Trophoblast cell (in vitro differentiated cells and primary cell): ENCODE results near the gene ITSN2.

ENCODE experiments used
- DNase-seq, 2 donors: peaks; one replicate each; pipeline ENCODE4 v3.0.0-alpha.2; 2016
- H2AFZ ChIP-seq: 2 replicates; pipeline ENCODE4 v1.6.1; 2013; ENCODE audit warnings: low read length, moderate library complexity, mild to moderate bottlenecking; ENCODE audit not compliant: insufficient read depth, poor library complexity
- H2AK5ac ChIP-seq: 2 replicates; pipeline ENCODE4 v1.6.1; 2013; ENCODE audit warnings: mild to moderate bottlenecking, low read length
- H2BK120ac ChIP-seq: 2 replicates; pipeline ENCODE4 v1.6.1; 2013; ENCODE audit warnings: low read length, mild to moderate bottlenecking, moderate library complexity; ENCODE audit not compliant: insufficient read depth, poor library complexity
- H2BK12ac ChIP-seq: 2 replicates; pipeline ENCODE4 v1.6.1; 2013; ENCODE audit warnings: mild to moderate bottlenecking, low read length, moderate library complexity
- H2BK5ac ChIP-seq: 2 replicates; pipeline ENCODE4 v1.6.1; 2013; ENCODE audit warnings: low read length, low read depth, moderate library complexity, mild to moderate bottlenecking; ENCODE audit not compliant: poor library complexity
- H3K14ac ChIP-seq: 2 replicates; pipeline ENCODE4 v1.6.1; 2013; ENCODE audit warnings: mild to moderate bottlenecking, low read length
- H3K18ac ChIP-seq: 2 replicates; pipeline ENCODE4 v1.6.1; 2013; ENCODE audit warnings: mild to moderate bottlenecking, low read length
- H3K23ac ChIP-seq: 2 replicates; pipeline ENCODE4 v1.6.1; 2013; ENCODE audit warnings: low read length
- H3K27ac ChIP-seq: 2 replicates; pipeline ENCODE4 v1.5.1; 2013; ENCODE audit warnings: low read depth, mild to moderate bottlenecking, inconsistent platforms, low read length, moderate library complexity
- H3K27me3 ChIP-seq: 2 replicates; pipeline ENCODE4 v1.6.1; 2013; ENCODE audit warnings: inconsistent platforms, mild to moderate bottlenecking, low read length, moderate library complexity; ENCODE audit not compliant: insufficient read depth
- H3K36me3 ChIP-seq, 2 experiments: 1 replicate in 1 of 2; 2 replicates in 1 of 2; pipeline ENCODE4 v1.6.1; 2013; ENCODE audit warnings: low read length in 2 of 2, mild to moderate bottlenecking in 2 of 2, moderate library complexity in 1 of 2; ENCODE audit not compliant: insufficient read depth in 2 of 2, control insufficient read depth in 1 of 2
- H3K4ac ChIP-seq: 2 replicates; pipeline ENCODE4 v1.6.1; 2013; ENCODE audit warnings: low read depth, mild to moderate bottlenecking, low read length, moderate library complexity
- H3K4me1 ChIP-seq, 2 experiments: 1 replicate in 1 of 2; 2 replicates in 1 of 2; pipeline ENCODE4 v1.6.1; 2013; ENCODE audit warnings: low read length in 2 of 2, mild to moderate bottlenecking in 2 of 2, moderate library complexity in 1 of 2; ENCODE audit not compliant: insufficient read depth in 2 of 2, control insufficient read depth in 1 of 2
- H3K4me2 ChIP-seq: 2 replicates; pipeline ENCODE4 v1.6.1; 2013; ENCODE audit warnings: inconsistent platforms, mild to moderate bottlenecking, low read length, moderate library complexity
- H3K4me3 ChIP-seq: 2 replicates; pipeline ENCODE4 v1.5.1; 2013; ENCODE audit warnings: mild to moderate bottlenecking, low read depth, low read length, inconsistent platforms
- H3K79me1 ChIP-seq: one replicate; pipeline ENCODE4 v1.6.1; 2013; ENCODE audit warnings: low read length
- H3K79me2 ChIP-seq: 2 replicates; pipeline ENCODE4 v1.6.1; 2013; ENCODE audit warnings: low read length, mild to moderate bottlenecking; ENCODE audit not compliant: control insufficient read depth, insufficient read depth, poor library complexity
- H3K9ac ChIP-seq: 2 replicates; pipeline ENCODE4 v1.6.1; 2013; ENCODE audit warnings: mild to moderate bottlenecking, low read length
- H3K9me3 ChIP-seq: 2 replicates; pipeline ENCODE4 v1.6.1; 2013; ENCODE audit warnings: low read depth, mild to moderate bottlenecking, control low read depth, inconsistent platforms, low read length; ENCODE audit not compliant: insufficient read depth
- H4K12ac ChIP-seq: 2 replicates; pipeline ENCODE4 v1.6.1; 2013; ENCODE audit warnings: low read depth, mild to moderate bottlenecking, low read length, moderate library complexity
- H4K8ac ChIP-seq: 2 replicates; pipeline ENCODE4 v1.6.1; 2013; ENCODE audit warnings: low read depth, mild to moderate bottlenecking, low read length, moderate library complexity
- H4K91ac ChIP-seq: one replicate; pipeline ENCODE4 v1.6.1; 2013; ENCODE audit warnings: low read depth, mild to moderate bottlenecking, low read length, moderate library complexity
- WGBS: extraction: QIAGEN DNeasy Blood & Tissue Kit; methylation state at CpG from one replicate; pipeline ENCODE4 v1.1.7; 2013; ENCODE audit warnings: missing lambda C conversion rate; ENCODE audit not compliant: insufficient read length, insufficient coverage; ENCODE audit errors: extremely low coverage; 5-methylcytosine and 5-hydroxymethylcytosine counted together

The ITSN2 gene

DNA sequence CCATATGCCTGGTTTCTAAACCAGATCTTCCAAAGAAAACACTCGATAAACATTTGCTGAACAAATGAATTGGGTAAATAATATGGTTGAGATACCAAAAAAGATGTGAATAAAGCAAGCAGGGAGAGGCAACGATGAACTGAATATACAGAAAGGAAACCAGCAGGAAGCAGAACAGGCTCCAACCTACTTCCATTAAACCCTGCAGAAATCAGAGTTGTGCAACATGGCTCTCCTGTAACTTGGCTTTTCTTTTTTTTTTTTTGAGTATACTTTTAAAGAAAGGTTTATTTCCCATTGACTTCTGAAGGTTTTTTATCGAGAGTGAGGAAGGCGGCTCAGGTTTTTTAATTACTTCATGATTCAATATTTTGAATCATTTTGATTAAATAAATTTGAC lies 23.5 kb downstream of the ITSN2 start:
- no peak overlapping the region for H3K4me2 ChIP-seq
- H2AFZ ChIP-seq: no peak overlapping the region
- WGBS: no CpG with 5 or more reads among the region's 4 CpGs
- no peak for DNase-seq
- no peaks in the 10 kb centered on the region for H3K27me3 ChIP-seq
- no peak overlapping the region for H4K8ac ChIP-seq
- no peak overlapping the region for H2AK5ac ChIP-seq
- no peak overlapping the region for H3K9ac ChIP-seq
- no peak overlapping the region for H4K91ac ChIP-seq
- H3K36me3 ChIP-seq: no peaks in the 10 kb centered on the region
- no peak overlapping the region for H3K18ac ChIP-seq
- no peak overlapping the region for H2BK12ac ChIP-seq
- H3K14ac ChIP-seq: no peak overlapping the region
- no peak overlapping the region for H3K4ac ChIP-seq
- no peak overlapping the region for H2BK120ac ChIP-seq
- no peak overlapping the region for H3K4me3 ChIP-seq
- no peaks in the 10 kb centered on the region for H3K9me3 ChIP-seq
- no peak overlapping the region for H3K23ac ChIP-seq
- no peak overlapping the region for H3K27ac ChIP-seq
- H4K12ac ChIP-seq: no peak overlapping the region
- no peaks in the 10 kb centered on the region for H3K4me1 ChIP-seq
- H2BK5ac ChIP-seq: no peak overlapping the region
- H3K79me1 ChIP-seq: no peaks in the 10 kb centered on the region
- no peaks in the 10 kb centered on the region for H3K79me2 ChIP-seq

DNA sequence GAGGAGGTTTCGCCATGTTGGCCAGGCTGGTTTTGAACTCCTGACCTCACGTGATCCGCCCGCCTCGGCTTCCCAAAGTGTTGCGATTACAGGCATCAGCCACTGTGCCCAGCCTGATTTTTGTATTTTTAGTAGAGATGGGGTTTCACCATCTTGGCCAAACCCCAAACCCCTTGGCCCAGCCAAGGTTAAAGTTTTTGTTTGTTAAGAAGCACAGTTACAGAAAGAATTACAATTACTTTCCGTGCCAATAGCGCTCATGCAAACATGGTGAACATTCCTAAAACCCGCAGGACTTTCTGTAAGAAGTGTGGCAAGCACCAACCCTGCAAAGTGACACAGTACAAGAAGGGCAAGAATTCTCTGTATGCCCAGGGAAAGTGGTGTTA lies 26.1 kb downstream of the ITSN2 start:
- Histone ChIP-seq H3K4me2 (no peak overlapping the region), H3K18ac (no peak overlapping the region), H3K4ac (no peak overlapping the region), H2BK12ac (no peak overlapping the region), H4K8ac (no peak overlapping the region), H3K79me2 (no peaks in the 10 kb centered on the region), H3K9ac (no peak overlapping the region), H3K36me3 (no peaks in the 10 kb centered on the region), H2AFZ (no peak overlapping the region), H2BK120ac (no peak overlapping the region), H3K9me3 (no peaks in the 10 kb centered on the region), H2BK5ac (no peak overlapping the region), H2AK5ac (no peak overlapping the region), H3K23ac (no peak overlapping the region), H3K4me1 (no peaks in the 10 kb centered on the region), H3K79me1 (no peaks in the 10 kb centered on the region), H3K14ac (no peak overlapping the region), H4K91ac (no peak overlapping the region), H3K27me3 (no peaks in the 10 kb centered on the region), H3K27ac (no peak overlapping the region), H3K4me3 (no peak overlapping the region), H4K12ac (no peak overlapping the region)
- no peak for DNase-seq
- WGBS: no CpG with 5 or more reads among the region's 9 CpGs

DNA sequence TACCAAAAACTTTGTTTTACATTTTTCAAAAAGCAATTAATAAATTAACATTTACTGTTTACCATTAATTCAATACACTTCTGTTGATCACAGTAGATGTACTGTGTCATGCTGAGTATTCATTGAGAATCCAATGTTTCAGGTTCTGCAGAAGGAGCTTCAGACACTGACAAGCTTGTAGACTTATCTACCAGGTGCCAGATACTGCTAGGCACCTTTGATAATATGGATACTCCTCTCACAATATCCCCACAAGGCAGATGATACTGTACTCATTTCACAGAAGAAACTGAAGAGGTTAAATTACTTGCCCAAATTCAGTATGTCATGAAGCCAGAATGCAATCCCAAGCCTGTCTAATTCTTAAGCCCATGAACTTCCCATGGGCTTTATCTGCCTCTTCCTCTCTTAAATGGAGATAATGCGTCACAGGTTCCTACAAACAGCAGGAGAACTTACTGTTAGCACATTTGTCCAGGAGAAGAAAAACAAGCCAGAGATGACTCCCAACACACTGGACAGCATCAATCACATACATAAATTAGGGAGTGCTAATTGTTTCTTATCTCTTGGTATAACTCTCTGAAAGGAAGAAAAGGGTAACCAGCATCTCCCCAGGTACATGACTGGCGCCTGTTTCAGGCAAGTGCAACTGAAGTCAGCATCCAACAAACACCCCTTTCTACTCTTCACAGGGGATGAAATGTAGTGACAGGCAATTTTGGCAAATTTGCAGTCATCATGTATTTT lies 27.4 kb downstream of the ITSN2 start:
- Histone ChIP-seq H3K9me3 (no peaks in the 10 kb centered on the region), H3K79me1 (no peaks in the 10 kb centered on the region), H2AK5ac (no peak overlapping the region), H3K9ac (no peak overlapping the region), H3K4me1 (no peaks in the 10 kb centered on the region), H4K8ac (no peak overlapping the region), H3K18ac (no peak overlapping the region), H3K27me3 (no peaks in the 10 kb centered on the region), H2BK120ac (no peak overlapping the region), H2BK12ac (no peak overlapping the region), H3K14ac (no peak overlapping the region), H4K91ac (no peak overlapping the region), H2AFZ (no peak overlapping the region), H2BK5ac (no peak overlapping the region), H3K23ac (no peak overlapping the region), H4K12ac (no peak overlapping the region), H3K4me3 (no peak overlapping the region), H3K27ac (no peak overlapping the region), H3K79me2 (no peaks in the 10 kb centered on the region), H3K4ac (no peak overlapping the region), H3K4me2 (no peak overlapping the region), H3K36me3 (no peaks in the 10 kb centered on the region)
- no CpG with 5 or more reads among the region's 2 CpGs for WGBS
- no peak for DNase-seq

DNA sequence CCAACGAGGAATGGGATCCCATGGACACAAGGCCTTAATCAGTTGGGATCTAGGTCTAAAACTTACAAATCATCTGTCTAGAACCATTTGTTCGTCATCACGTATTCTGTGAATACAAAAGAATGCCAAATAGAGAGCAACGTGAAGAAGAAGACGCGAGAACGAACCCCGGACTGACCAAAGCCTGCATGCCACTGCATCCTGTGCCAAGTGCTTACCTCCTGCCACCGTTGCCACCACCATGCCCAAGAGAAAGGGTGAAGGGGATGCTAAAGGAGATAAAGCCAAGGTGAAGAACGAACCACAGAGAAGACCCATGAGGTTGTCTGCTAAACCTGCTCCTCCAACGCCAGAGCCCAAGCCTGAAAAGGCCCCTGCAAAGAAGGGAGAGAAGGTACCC lies 30.2 kb downstream of the ITSN2 start:
- no peak overlapping the region for H2AFZ ChIP-seq
- no peak overlapping the region for H4K12ac ChIP-seq
- DNase-seq: no peak
- H4K8ac ChIP-seq: no peak overlapping the region
- WGBS: no CpG with 5 or more reads among the region's 11 CpGs
- H3K14ac ChIP-seq: no peak overlapping the region
- no peak overlapping the region for H3K18ac ChIP-seq
- H3K4me1 ChIP-seq: no peaks in the 10 kb centered on the region
- H4K91ac ChIP-seq: no peak overlapping the region
- H3K36me3 ChIP-seq: no peaks in the 10 kb centered on the region
- no peak overlapping the region for H2BK12ac ChIP-seq
- H3K9me3 ChIP-seq: no peaks in the 10 kb centered on the region
- no peaks in the 10 kb centered on the region for H3K27me3 ChIP-seq
- H3K4me2 ChIP-seq: no peak overlapping the region
- H3K4ac ChIP-seq: no peak overlapping the region
- H2BK120ac ChIP-seq: no peak overlapping the region
- no peak overlapping the region for H2BK5ac ChIP-seq
- H3K27ac ChIP-seq: no peak overlapping the region
- H3K79me2 ChIP-seq: no peaks in the 10 kb centered on the region
- no peaks in the 10 kb centered on the region for H3K79me1 ChIP-seq
- no peak overlapping the region for H3K9ac ChIP-seq
- H3K4me3 ChIP-seq: no peak overlapping the region
- no peak overlapping the region for H2AK5ac ChIP-seq
- no peak overlapping the region for H3K23ac ChIP-seq
